NCI-H187 treated with DMSO at 0.1 percent for 48 hours (cell line): ENCODE results near the gene CTNNBIP1.
"Not testable (repeated sequence)": the region's sequence is repeated elsewhere in the genome, so short reads cannot be mapped to it uniquely, and the experiment has no call there.

Source experiments
- DNase-seq: peaks from one replicate; lab custom pipeline; 2025; lab: John Stamatoyannopoulos, UW

CTNNBIP1 gene

GRCh38 chr1:9805006-9805508 is 105.0 kb downstream of the CTNNBIP1 start:
- no peak for DNase-seq

GRCh38 chr1:9803003-9803918 is 106.8 kb downstream of the CTNNBIP1 start:
- DNase-seq: not testable (repeated sequence)

- DNase-seq: no peak
These were observed 108.2 kb downstream of the CTNNBIP1 start for GRCh38 chr1:9801909-9802308.
